ENCODE measurements around the gene CMKLR1. TPM values are rescaled to one million over a fixed set of nuclear protein-coding genes. Genes with fewer than 3 reads are reported as not detected.

The CMKLR1 gene
- total RNA-seq, 3 donors from 2014 or later (not counting 1 experiment from before 2014, with no cell fraction given), result 40.7 to 99.1 (median 63.2) TPM

DNA sequence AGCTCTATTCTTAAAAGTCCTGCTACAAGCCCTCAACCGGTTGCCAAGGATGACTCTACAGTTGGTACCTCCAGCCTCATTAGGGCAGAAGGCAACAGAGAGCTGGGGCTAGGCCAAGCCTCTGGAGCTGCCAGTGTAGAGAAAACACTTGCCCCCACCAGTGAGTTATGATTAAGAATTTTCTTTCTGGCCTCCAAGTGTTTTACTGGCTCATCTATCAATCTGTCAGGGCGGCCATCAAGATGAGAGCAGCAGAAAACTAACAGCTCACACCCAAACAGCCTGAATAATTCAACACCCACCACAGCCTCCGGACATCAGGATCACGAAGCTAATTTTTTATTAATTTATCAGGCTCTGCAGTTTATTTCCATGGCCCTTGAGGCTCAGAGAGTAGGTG, 40.7 kb upstream of the CMKLR1 start:
- intact Hi-C loops (cut with micrococcal nuclease), result no loop called here
- H3K9me3 Mint-ChIP-seq, result peaks cover 0 to 2% of the 10 kb centered on the region in 2 donors
- 86% methylated on average over 4 of the region's 4 CpGs for WGBS (ENCODE audit: insufficient coverage)

DNA sequence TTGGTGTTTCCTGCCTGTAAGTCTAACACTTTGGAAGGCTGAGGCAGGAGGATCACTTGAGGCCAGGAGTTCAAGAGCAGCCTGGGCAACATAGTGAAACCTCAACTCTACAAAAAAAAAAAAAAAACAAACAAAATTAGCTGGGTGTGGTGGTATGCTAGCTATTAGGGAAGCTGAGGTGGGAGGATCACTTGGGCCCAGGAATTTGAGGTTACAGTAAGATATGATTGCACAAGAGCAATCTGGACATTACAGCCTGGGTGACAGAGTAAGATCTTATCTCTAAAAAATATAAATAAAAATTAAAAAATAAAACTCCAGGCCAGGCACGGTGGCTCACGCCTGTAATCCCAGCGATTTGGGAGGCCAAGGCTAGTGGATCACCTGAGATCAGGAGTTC, 39.8 kb upstream of the CMKLR1 start:
- intact Hi-C loops (cut with micrococcal nuclease), result no loop called here
- Histone ChIP-seq H3K27me3 (ENCODE audit: control insufficient read depth, insufficient read depth, low read length) (no peaks in the 10 kb centered on the region), H3K4me3 (ENCODE audit: low read length) (no peak overlapping the region), H3K4me1 (ENCODE audit: control insufficient read depth, insufficient read depth, low read length) (no peaks in the 10 kb centered on the region), H3K36me3 (ENCODE audit: control insufficient read depth, insufficient read depth, low read length) (no peaks in the 10 kb centered on the region), H3K9me3 (ENCODE audit: control insufficient read depth, insufficient read depth, low read length) (peaks cover 9% of the 10 kb centered on the region), H3K27ac (ENCODE audit: low read length) (no peak overlapping the region)
- 89% methylated on average over 3 of the region's 3 CpGs for WGBS (ENCODE audit: insufficient coverage)
- peaks cover 2% of the 10 kb centered on the region in 2 donors for H3K9me3 Mint-ChIP-seq
- H3K4me1 Mint-ChIP-seq, result peaks cover 0 to 9% of the 10 kb centered on the region in 2 donors
- no peak overlapping the region for H3K4me3 Mint-ChIP-seq
- TF ChIP-seq, protein P1, sequence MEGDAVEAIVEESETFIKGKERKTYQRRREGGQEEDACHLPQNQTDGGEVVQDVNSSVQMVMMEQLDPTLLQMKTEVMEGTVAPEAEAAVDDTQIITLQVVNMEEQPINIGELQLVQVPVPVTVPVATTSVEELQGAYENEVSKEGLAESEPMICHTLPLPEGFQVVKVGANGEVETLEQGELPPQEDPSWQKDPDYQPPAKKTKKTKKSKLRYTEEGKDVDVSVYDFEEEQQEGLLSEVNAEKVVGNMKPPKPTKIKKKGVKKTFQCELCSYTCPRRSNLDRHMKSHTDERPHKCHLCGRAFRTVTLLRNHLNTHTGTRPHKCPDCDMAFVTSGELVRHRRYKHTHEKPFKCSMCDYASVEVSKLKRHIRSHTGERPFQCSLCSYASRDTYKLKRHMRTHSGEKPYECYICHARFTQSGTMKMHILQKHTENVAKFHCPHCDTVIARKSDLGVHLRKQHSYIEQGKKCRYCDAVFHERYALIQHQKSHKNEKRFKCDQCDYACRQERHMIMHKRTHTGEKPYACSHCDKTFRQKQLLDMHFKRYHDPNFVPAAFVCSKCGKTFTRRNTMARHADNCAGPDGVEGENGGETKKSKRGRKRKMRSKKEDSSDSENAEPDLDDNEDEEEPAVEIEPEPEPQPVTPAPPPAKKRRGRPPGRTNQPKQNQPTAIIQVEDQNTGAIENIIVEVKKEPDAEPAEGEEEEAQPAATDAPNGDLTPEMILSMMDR (IDR thresholded peaks at IDR 0.05), result no peak
- peaks cover 11% of the 10 kb centered on the region for H3K36me3 Mint-ChIP-seq
- H3K27ac Mint-ChIP-seq, result no peak overlapping the region
- DNase-seq, result no peak
- ATAC-seq, result no peak
- H3K27me3 Mint-ChIP-seq (ENCODE audit: low read depth in 2 of 2), result peaks cover 0 to 6% of the 10 kb centered on the region in 2 donors

More for the DNA sequence above, 40.7 kb upstream of the CMKLR1 start:
- DNase-seq (no peak), ATAC-seq (no peak)
- H3K4me3 Mint-ChIP-seq, result no peak overlapping the region
- H3K4me1 Mint-ChIP-seq, result peaks cover 0 to 9% of the 10 kb centered on the region in 2 donors
- H3K27me3 Mint-ChIP-seq (ENCODE audit: low read depth in 2 of 2), result peaks cover 0 to 6% of the 10 kb centered on the region in 2 donors
- Histone ChIP-seq H3K36me3 (ENCODE audit: control insufficient read depth, insufficient read depth, low read length) (no peaks in the 10 kb centered on the region), H3K27ac (ENCODE audit: low read length) (no peak overlapping the region), H3K27me3 (ENCODE audit: control insufficient read depth, insufficient read depth, low read length) (no peaks in the 10 kb centered on the region), H3K9me3 (ENCODE audit: control insufficient read depth, insufficient read depth, low read length) (peaks cover under 1% of the 10 kb centered on the region), H3K4me1 (ENCODE audit: control insufficient read depth, insufficient read depth, low read length) (no peaks in the 10 kb centered on the region), H3K4me3 (ENCODE audit: low read length) (no peak overlapping the region)
- TF ChIP-seq, protein P1 (IDR thresholded peaks at IDR 0.05), result no peak
- H3K36me3 Mint-ChIP-seq, result peaks cover 11% of the 10 kb centered on the region
- no peak overlapping the region for H3K27ac Mint-ChIP-seq

DNA sequence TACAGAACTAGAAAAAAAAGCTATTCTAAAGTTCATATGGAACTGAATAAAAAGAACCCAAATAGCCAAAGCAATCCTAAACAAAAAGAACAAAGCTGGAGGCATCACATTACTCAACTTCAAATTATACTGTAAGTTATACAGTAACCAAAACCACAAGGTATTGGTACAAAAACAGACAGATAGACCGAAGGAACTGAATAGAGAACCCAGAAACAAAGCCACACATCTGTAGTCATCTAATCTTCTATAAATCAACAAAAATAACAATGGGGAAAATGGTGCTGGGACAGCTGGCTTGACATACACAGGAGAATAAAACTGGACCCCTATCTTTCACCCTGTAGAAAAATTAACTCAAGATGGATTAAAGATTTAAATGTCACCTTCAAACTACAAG, 38.1 kb upstream of the CMKLR1 start:
- TF ChIP-seq, protein P1 (IDR thresholded peaks at IDR 0.05), result no peak
- H3K4me1 Mint-ChIP-seq, result peaks cover 0 to 13% of the 10 kb centered on the region in 2 donors

More for the DNA sequence above, 38.1 kb upstream of the CMKLR1 start:
- Mint-ChIP-seq H3K4me3 (no peak overlapping the region), H3K36me3 (peaks cover 19% of the 10 kb centered on the region), H3K9me3 (peaks cover 6 to 13% of the 10 kb centered on the region in 2 donors), H3K27ac (no peak overlapping the region), H3K27me3 (ENCODE audit: low read depth in 2 of 2) (peaks cover 0 to 3% of the 10 kb centered on the region in 2 donors)
- H3K9me3 ChIP-seq (ENCODE audit: control insufficient read depth, insufficient read depth, low read length), result peaks cover 19% of the 10 kb centered on the region
- no peaks in the 10 kb centered on the region for H3K4me1 ChIP-seq (ENCODE audit: control insufficient read depth, insufficient read depth, low read length)
- no peaks in the 10 kb centered on the region for H3K27me3 ChIP-seq (ENCODE audit: control insufficient read depth, insufficient read depth, low read length)
- H3K36me3 ChIP-seq (ENCODE audit: control insufficient read depth, insufficient read depth, low read length), result no peaks in the 10 kb centered on the region
- no CpG with 5 or more reads among the region's 1 CpG for whole genome bisulfite sequencing (ENCODE audit: insufficient coverage)
- no peak overlapping the region for H3K27ac ChIP-seq (ENCODE audit: low read length)
- intact Hi-C loops (cut with micrococcal nuclease), result no loop called here
- H3K4me3 ChIP-seq (ENCODE audit: low read length), result no peak overlapping the region
- no peak for ATAC-seq
- DNase-seq, result no peak
